Activated naive CD4-positive, alpha-beta T cell treated with anti-CD3 and anti-CD28 coated beads, Interleukin-2, amount 50 U/mL, for 24 hours (primary cell): ENCODE measurements around the gene DPP10.

Experiments used
- H3K27ac Mint-ChIP-seq: one replicate; pipeline ENCODE4 v1.8.0; 2021; ENCODE audit warnings: mild to moderate bottlenecking, mixed read lengths
- H3K27me3 Mint-ChIP-seq: one replicate; pipeline ENCODE4 v1.8.0; 2021; ENCODE audit warnings: mixed read lengths
- H3K36me3 Mint-ChIP-seq: one replicate; pipeline ENCODE4 v1.8.0; 2021; ENCODE audit warnings: mixed read lengths
- H3K4me1 Mint-ChIP-seq: one replicate; pipeline ENCODE4 v1.8.0; 2021; ENCODE audit warnings: mixed read lengths
- H3K4me3 Mint-ChIP-seq: one replicate; pipeline ENCODE4 v1.8.0; 2021; ENCODE audit warnings: mild to moderate bottlenecking, mixed read lengths
- H3K9me3 Mint-ChIP-seq: one replicate; pipeline ENCODE4 v1.8.0; 2021; ENCODE audit warnings: mixed read lengths

DPP10 gene

GRCh38 chr2:114614592-114614991 is 172.2 kb downstream of the DPP10 start:
- H3K27ac Mint-ChIP-seq: no peak overlapping the region
- H3K36me3 Mint-ChIP-seq: no peaks in the 10 kb centered on the region
- peaks cover 3% of the 10 kb centered on the region for H3K27me3 Mint-ChIP-seq
- H3K9me3 Mint-ChIP-seq: no peaks in the 10 kb centered on the region
- H3K4me3 Mint-ChIP-seq: no peak overlapping the region
- no peaks in the 10 kb centered on the region for H3K4me1 Mint-ChIP-seq

DNA sequence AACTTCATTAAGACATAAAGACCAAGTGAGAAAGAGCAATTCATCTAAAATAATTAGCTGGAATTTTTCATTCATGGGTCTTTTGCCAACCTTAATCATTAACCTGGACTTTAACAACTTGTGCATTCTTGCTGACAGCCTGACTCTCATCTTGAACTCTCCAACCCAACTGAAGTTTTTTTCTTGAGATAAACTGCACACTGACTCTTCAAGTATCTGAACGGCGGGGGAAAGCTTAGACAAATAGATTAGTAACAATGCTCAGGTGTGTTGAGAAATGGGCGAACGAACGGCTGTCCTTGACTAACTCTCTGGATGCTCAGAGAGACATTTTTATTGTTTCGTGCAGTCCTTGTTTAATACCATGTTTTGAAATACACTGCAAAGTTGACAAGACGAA is 186.0 kb downstream of the DPP10 start:
- H3K36me3 Mint-ChIP-seq: no peaks in the 10 kb centered on the region
- no peaks in the 10 kb centered on the region for H3K9me3 Mint-ChIP-seq
- H3K4me3 Mint-ChIP-seq: no peak overlapping the region
- no peak overlapping the region for H3K27ac Mint-ChIP-seq
- H3K27me3 Mint-ChIP-seq: peaks cover 1% of the 10 kb centered on the region
- H3K4me1 Mint-ChIP-seq: no peaks in the 10 kb centered on the region

DNA sequence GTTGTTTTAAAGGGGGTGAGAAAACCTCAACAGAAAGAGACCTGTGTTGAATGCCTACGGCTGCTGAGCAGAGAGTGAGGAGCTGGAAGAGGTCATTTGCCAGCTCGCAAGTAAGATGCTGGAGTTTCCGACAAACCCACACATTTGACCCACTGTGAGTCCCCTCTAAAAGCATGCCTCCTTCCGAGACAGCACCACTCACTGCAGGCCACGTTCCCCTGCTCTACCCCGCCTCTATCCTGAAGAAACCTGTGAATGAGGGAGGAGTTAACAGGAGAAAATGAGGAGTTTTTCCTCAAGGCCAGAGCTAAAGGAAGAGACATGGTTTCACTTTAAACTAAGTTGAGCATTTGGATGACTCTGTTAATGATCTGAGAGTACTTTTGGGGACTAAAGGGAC is 188.7 kb downstream of the DPP10 start:
- Mint-ChIP-seq H3K27ac (no peak overlapping the region), H3K4me1 (no peaks in the 10 kb centered on the region), H3K27me3 (no peaks in the 10 kb centered on the region), H3K36me3 (no peaks in the 10 kb centered on the region), H3K4me3 (no peak overlapping the region), H3K9me3 (no peaks in the 10 kb centered on the region)

GRCh38 chr2:114642166-114642770 is 199.8 kb downstream of the DPP10 start:
- Mint-ChIP-seq H3K4me3 (no peak overlapping the region), H3K27me3 (peaks cover 1% of the 10 kb centered on the region), H3K4me1 (no peaks in the 10 kb centered on the region), H3K36me3 (no peaks in the 10 kb centered on the region), H3K9me3 (no peaks in the 10 kb centered on the region), H3K27ac (no peak overlapping the region)

- Mint-ChIP-seq H3K4me1 (no peaks in the 10 kb centered on the region), H3K36me3 (no peaks in the 10 kb centered on the region), H3K27ac (no peak overlapping the region), H3K27me3 (peaks cover 1% of the 10 kb centered on the region), H3K9me3 (no peaks in the 10 kb centered on the region), H3K4me3 (no peak overlapping the region)
Observed at GRCh38 chr2:114642988-114643553, 200.6 kb downstream of the DPP10 start.

DNA sequence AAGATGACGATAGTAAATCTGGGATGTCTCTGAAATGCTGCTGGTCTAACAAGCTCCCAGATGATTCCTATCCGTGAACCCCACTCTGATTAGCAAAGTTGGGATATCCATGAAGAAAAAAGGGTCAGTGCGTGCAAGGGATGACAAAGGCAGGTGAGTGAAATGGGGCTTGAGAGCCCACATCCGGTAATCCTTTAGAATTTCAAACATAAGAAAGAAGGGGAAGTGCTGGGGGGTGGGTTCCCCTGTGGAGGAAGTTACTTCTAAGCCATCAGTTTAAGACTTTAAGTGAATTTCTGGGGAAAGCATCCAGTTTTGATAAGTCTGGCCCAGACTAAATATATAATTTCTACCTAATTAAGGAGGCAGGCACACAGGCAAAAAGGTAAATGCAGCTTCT is 209.5 kb downstream of the DPP10 start:
- H3K4me3 Mint-ChIP-seq: no peak overlapping the region
- no peaks in the 10 kb centered on the region for H3K9me3 Mint-ChIP-seq
- peaks cover 4% of the 10 kb centered on the region for H3K27me3 Mint-ChIP-seq
- no peaks in the 10 kb centered on the region for H3K36me3 Mint-ChIP-seq
- no peak overlapping the region for H3K27ac Mint-ChIP-seq
- H3K4me1 Mint-ChIP-seq: no peaks in the 10 kb centered on the region

GRCh38 chr2:114659880-114660279 is 217.4 kb downstream of the DPP10 start:
- Mint-ChIP-seq H3K4me3 (no peak overlapping the region), H3K9me3 (no peaks in the 10 kb centered on the region), H3K27me3 (peaks cover 16% of the 10 kb centered on the region), H3K27ac (no peak overlapping the region), H3K36me3 (no peaks in the 10 kb centered on the region), H3K4me1 (peaks cover 14% of the 10 kb centered on the region)

DNA sequence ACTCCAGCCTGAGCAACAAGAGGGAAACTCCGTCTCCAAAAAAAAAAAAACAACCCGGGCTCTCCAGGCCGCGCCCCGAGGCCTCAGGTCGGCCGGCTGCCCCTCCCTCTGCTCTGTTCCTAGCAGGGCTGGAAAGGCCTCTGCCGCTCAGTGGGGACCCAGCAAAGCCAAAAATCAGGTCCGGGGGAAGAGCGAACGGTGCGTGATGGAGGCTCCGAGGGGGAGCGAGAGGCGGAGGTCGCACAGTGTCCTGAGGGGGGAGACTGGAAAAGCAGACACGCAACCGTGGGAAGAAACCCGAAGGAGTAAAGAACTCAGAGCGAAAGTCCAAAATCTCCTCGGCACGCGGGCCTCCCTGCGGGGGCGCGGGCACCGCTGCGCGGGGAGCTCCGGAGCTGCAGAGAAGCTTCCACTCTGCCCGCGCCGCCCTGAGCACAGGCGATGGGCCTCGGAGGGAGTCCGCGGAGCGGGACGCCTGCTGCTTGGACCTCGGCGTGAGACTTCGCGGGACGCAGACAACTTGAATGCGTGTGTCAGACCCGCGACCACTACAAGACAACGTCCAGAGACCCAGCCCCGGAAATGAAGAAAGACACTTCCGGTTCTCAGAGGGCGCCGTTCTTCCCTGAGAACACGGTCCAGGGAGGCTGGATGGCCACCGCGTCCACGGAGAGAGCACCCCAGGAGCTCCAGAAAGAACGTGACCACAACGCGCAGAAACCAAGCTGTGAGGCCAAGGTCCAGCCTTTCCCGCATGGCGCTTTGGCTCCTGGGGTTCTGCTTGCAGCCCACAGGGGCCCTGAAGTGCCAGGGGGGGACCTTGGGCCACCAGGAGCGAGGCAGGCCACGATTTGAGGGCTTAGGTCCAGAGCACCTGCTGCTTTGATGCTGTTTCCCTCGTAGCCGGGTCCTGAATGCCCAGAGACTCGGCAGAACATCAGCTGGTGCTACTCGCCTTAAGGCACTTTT is 219.8 kb downstream of the DPP10 start:
- Mint-ChIP-seq H3K27ac (no peak overlapping the region), H3K27me3 (peaks cover 14% of the 10 kb centered on the region)

DNA sequence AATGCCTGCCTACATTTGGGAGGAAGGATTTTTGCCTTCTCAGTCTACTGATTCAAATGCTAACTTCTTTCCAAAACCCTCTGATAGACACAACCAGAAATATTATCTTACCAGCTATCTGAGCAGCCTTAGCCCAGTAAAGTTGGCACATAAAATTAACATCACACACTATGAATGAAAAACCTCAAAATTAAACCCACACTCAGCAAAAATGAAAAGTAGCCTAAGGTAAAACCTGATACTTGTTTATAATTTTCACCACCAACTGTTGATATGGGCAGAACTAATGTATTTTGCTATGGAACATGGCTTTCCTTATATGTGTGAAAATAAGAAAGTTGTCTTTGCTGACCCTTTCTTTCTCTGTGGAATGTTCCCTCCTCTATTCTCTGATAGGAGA is 226.0 kb downstream of the DPP10 start:
- Mint-ChIP-seq H3K4me3 (no peak overlapping the region), H3K27ac (no peak overlapping the region), H3K4me1 (no peaks in the 10 kb centered on the region), H3K27me3 (no peaks in the 10 kb centered on the region), H3K36me3 (no peaks in the 10 kb centered on the region), H3K9me3 (no peaks in the 10 kb centered on the region)

More for the DNA sequence above, 219.8 kb downstream of the DPP10 start:
- Mint-ChIP-seq H3K4me1 (peaks cover 14% of the 10 kb centered on the region), H3K36me3 (no peaks in the 10 kb centered on the region), H3K4me3 (peak overlapping the region; percentile 74), H3K9me3 (no peaks in the 10 kb centered on the region)

DNA sequence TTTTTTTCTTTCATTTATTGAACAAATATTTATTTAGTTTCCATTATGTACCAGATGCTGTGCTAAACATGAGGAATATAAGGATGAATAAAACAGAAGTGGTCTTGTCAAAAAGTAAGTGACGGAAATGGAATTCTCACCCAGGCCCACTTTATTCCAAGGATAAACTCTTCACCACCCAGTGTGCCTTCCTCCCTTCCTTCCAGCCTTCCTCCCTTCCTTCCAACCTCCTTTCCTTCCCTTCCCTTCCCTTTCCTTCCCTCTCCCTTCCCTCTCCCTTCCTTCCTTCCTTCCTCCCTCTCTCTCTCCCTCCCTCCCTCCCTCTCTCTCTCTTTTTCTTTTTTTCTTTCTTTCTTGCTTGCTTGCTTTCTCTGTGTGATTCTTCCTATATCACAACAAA is 240.8 kb downstream of the DPP10 start:
- peaks cover 17% of the 10 kb centered on the region for H3K4me1 Mint-ChIP-seq

GRCh38 chr2:114684403-114684802 is 242.0 kb downstream of the DPP10 start:
- Mint-ChIP-seq H3K27ac (peak overlapping the region; percentile 87), H3K4me3 (peak overlapping the region; percentile 20), H3K36me3 (no peaks in the 10 kb centered on the region), H3K9me3 (no peaks in the 10 kb centered on the region), H3K4me1 (peaks cover 20% of the 10 kb centered on the region), H3K27me3 (peaks cover 2% of the 10 kb centered on the region)

More for the DNA sequence above, 240.8 kb downstream of the DPP10 start:
- Mint-ChIP-seq H3K36me3 (no peaks in the 10 kb centered on the region), H3K27me3 (peaks cover 2% of the 10 kb centered on the region), H3K9me3 (no peaks in the 10 kb centered on the region), H3K27ac (no peak overlapping the region), H3K4me3 (no peak overlapping the region)

GRCh38 chr2:114685102-114685501 is 242.7 kb downstream of the DPP10 start:
- no peaks in the 10 kb centered on the region for H3K36me3 Mint-ChIP-seq
- peak overlapping the region; percentile 14 for H3K27ac Mint-ChIP-seq
- H3K4me3 Mint-ChIP-seq: no peak overlapping the region
- H3K9me3 Mint-ChIP-seq: no peaks in the 10 kb centered on the region
- peaks cover 2% of the 10 kb centered on the region for H3K27me3 Mint-ChIP-seq
- peaks cover 20% of the 10 kb centered on the region for H3K4me1 Mint-ChIP-seq

DNA sequence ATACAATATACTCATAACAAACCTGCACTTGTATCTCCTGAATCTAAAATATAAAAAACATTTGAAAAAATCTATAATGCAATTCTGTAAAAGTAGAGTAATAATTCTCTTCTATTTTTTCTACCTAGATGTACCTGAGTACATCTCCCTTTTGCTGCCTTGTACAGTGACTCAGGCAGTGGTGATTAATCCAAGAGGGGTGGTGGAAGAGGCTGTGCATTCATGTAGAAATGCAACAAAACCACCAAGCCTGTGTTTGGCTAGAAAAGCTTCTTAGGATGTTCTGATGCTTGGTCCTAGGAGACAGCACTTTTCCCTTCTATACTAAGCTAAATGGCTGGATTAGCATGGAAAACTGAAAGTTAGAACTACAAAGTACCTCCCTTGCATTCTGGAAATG is 245.8 kb downstream of the DPP10 start:
- peaks cover 2% of the 10 kb centered on the region for H3K27me3 Mint-ChIP-seq
- no peaks in the 10 kb centered on the region for H3K36me3 Mint-ChIP-seq
- no peak overlapping the region for H3K4me3 Mint-ChIP-seq
- peaks cover 10% of the 10 kb centered on the region for H3K9me3 Mint-ChIP-seq
- no peak overlapping the region for H3K27ac Mint-ChIP-seq
- peaks cover 20% of the 10 kb centered on the region for H3K4me1 Mint-ChIP-seq

- Mint-ChIP-seq H3K4me1 (no peaks in the 10 kb centered on the region), H3K36me3 (no peaks in the 10 kb centered on the region), H3K9me3 (no peaks in the 10 kb centered on the region), H3K4me3 (no peak overlapping the region), H3K27ac (no peak overlapping the region), H3K27me3 (peaks cover 4% of the 10 kb centered on the region)
Observed at GRCh38 chr2:114698520-114698919, 256.1 kb downstream of the DPP10 start.

DNA sequence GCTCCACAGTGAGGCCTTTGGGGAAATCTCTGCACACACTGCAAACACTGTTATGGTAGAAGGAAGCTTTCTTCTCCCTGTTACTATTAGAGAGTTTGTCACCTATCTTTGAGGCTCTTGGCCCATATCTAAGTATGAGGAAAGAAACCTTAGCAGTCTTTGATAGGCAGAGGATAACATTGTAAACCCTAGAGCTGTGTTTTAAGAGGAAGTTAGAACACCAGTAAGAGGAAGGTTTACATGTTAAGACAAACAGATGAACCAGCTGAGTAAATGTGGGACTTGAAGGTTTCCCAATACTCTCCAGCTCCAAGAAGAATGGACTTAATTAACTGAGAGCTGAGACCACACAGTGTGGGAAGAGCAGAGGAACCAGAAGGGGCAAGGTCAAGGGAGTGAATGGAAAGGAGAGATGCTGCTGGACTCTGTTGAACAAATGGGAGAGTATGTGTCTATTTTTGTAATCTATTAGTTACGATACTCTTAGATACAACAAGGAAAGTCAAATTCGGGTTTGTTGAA is 257.0 kb downstream of the DPP10 start:
- no peaks in the 10 kb centered on the region for H3K9me3 Mint-ChIP-seq
- H3K27ac Mint-ChIP-seq: no peak overlapping the region
- no peaks in the 10 kb centered on the region for H3K36me3 Mint-ChIP-seq
- peaks cover 3% of the 10 kb centered on the region for H3K27me3 Mint-ChIP-seq
- H3K4me3 Mint-ChIP-seq: no peak overlapping the region
- no peaks in the 10 kb centered on the region for H3K4me1 Mint-ChIP-seq

DNA sequence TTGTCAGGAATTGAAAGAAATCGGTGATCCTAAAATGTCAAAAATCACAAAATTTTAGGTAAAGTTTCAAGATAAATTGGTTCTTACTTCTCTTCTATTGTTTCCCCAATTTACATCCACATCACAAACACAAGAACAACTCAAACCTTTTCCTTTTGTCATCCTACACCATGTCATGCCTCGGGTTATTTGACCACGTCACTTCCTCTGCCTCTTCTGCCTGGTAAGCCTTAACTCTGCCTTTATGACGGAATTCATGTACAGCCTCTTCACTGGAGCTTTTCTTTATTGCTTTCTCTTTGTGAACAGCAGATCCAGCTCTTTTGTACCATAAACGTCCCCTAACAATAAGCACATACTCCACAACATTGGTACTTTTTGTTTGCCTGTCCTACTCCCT is 258.0 kb downstream of the DPP10 start:
- Mint-ChIP-seq H3K9me3 (no peaks in the 10 kb centered on the region), H3K4me3 (no peak overlapping the region), H3K36me3 (no peaks in the 10 kb centered on the region), H3K27me3 (no peaks in the 10 kb centered on the region), H3K27ac (no peak overlapping the region), H3K4me1 (no peaks in the 10 kb centered on the region)
